ENCODE results near the gene MXD3.
A peak's percentile ranks its signal among the peaks of the same experiment; 100 is the strongest.

MXD3 gene

GRCh38 chr5:177300236-177300880, 11.3 kb downstream of the MXD3 start:
- TF ChIP-seq ZFX (IDR thresholded peaks at IDR 0.05; ENCODE audit: borderline replicate concordance) (no peak), CTCF (IDR thresholded peaks at IDR 0.05) (no peak)
- H3K27ac ChIP-seq = peak overlapping the region; percentile 85

GRCh38 chr5:177299697-177300096, 12.0 kb downstream of the MXD3 start:
- peak overlapping the region; percentile 85 for H3K27ac ChIP-seq

GRCh38 chr5:177297922-177298321, 13.8 kb downstream of the MXD3 start:
- H3K27ac ChIP-seq = 0 out of 2 replicates have a peak overlapping the region, but pooled peaks have one; percentile 85
- TF ChIP-seq CTCF (IDR thresholded peaks at IDR 0.05) (no peak), ZFX (IDR thresholded peaks at IDR 0.05; ENCODE audit: borderline replicate concordance) (no peak)

More at GRCh38 chr5:177299697-177300096, 12.0 kb downstream of the MXD3 start:
- TF ChIP-seq ZFX (IDR thresholded peaks at IDR 0.05; ENCODE audit: borderline replicate concordance) (no peak), CTCF (IDR thresholded peaks at IDR 0.05) (no peak)

- TF ChIP-seq CTCF (IDR thresholded peaks at IDR 0.05) (no peak), ZFX (IDR thresholded peaks at IDR 0.05; ENCODE audit: borderline replicate concordance) (no peak)
- H3K27ac ChIP-seq = peak overlapping the region; percentile 30; the same call in 1 of the 2 replicates
Observed at GRCh38 chr5:177296581-177296980, 15.1 kb downstream of the MXD3 start.

GRCh38 chr5:177295924-177296323, 15.8 kb downstream of the MXD3 start:
- 0 out of 2 replicates have a peak overlapping the region, but pooled peaks have one; percentile 30 for H3K27ac ChIP-seq
- TF ChIP-seq ZFX (IDR thresholded peaks at IDR 0.05; ENCODE audit: borderline replicate concordance) = no peak
- no peak for TF ChIP-seq CTCF (IDR thresholded peaks at IDR 0.05)

- TF ChIP-seq ZFX (IDR thresholded peaks at IDR 0.05; ENCODE audit: borderline replicate concordance) (no peak), CTCF (IDR thresholded peaks at IDR 0.05) (no peak)
- no peak overlapping the region for H3K27ac ChIP-seq
Observed at GRCh38 chr5:177294632-177295031, 17.1 kb downstream of the MXD3 start.

GRCh38 chr5:177293819-177294581, 17.7 kb downstream of the MXD3 start:
- TF ChIP-seq CTCF (IDR thresholded peaks at IDR 0.05) (no peak), ZFX (IDR thresholded peaks at IDR 0.05; ENCODE audit: borderline replicate concordance) (no peak)
- H3K27ac ChIP-seq = no peak overlapping the region

Measured in 22Rv1 (cell line).